Osteoblast (primary cell): ENCODE results near the gene ABO. TPM values are rescaled to one million over a fixed set of nuclear protein-coding genes. Genes with fewer than 3 reads are reported as not detected.
"Not testable (repeated sequence)": the region's sequence is repeated elsewhere in the genome, so short reads cannot be mapped to it uniquely, and the experiment has no call there.

Experiments
- DNase-seq: peaks from one replicate; pipeline ENCODE4 v3.0.0; 2011; ENCODE audit warnings: low spot score, mixed read lengths; ENCODE audit not compliant: insufficient read length; ENCODE audit errors: missing footprints
- H2AFZ ChIP-seq: 2 replicates; pipeline ENCODE4 v1.6.0; 2011; ENCODE audit warnings: mild to moderate bottlenecking, low read length
- H3K27ac ChIP-seq: 2 replicates; pipeline ENCODE4 v1.5.1; 2011; ENCODE audit warnings: mild to moderate bottlenecking, low read depth, low read length, moderate library complexity
- H3K27me3 ChIP-seq: 2 replicates; pipeline ENCODE4 v1.6.0; 2012; ENCODE audit warnings: mild to moderate bottlenecking, control low read depth, inconsistent platforms, low read length, moderate library complexity; ENCODE audit not compliant: insufficient read depth
- H3K36me3 ChIP-seq: 2 replicates; pipeline ENCODE4 v1.5.1; 2011; ENCODE audit warnings: mild to moderate bottlenecking, low read length, control low read depth, moderate library complexity; ENCODE audit not compliant: insufficient read depth
- H3K4me1 ChIP-seq: 2 replicates; pipeline ENCODE4 v1.5.1; 2011; ENCODE audit warnings: mild to moderate bottlenecking, low read length, control low read depth, moderate library complexity; ENCODE audit not compliant: insufficient read depth
- H3K4me2 ChIP-seq: 2 replicates; pipeline ENCODE4 v1.6.0; 2011; ENCODE audit warnings: mild to moderate bottlenecking, low read length; ENCODE audit not compliant: insufficient read depth
- H3K4me3 ChIP-seq: fragments of 200-600 bp; sonication (generic); 3 replicates; pipeline ENCODE4 v1.5.1; 2012; ENCODE audit warnings: mild to moderate bottlenecking, low read length, inconsistent platforms; ENCODE audit not compliant: insufficient read depth
- H3K79me2 ChIP-seq: 2 replicates; pipeline ENCODE4 v1.6.0; 2012; ENCODE audit warnings: mild to moderate bottlenecking, low read length, control low read depth, inconsistent platforms; ENCODE audit not compliant: insufficient read depth
- H3K9me3 ChIP-seq: 2 replicates; pipeline ENCODE4 v1.5.1; 2011; ENCODE audit warnings: low read depth, low read length, control low read depth
- H4K20me1 ChIP-seq: 2 replicates; pipeline ENCODE4 v1.6.0; 2012; ENCODE audit warnings: mild to moderate bottlenecking, low read length, control low read depth; ENCODE audit not compliant: insufficient read depth
- CTCF ChIP-seq: IDR thresholded peaks from 2 replicates; pipeline ENCODE4 v1.5.1; 2011; ENCODE audit warnings: mild to moderate bottlenecking, low read depth, low read length, moderate library complexity; ENCODE audit errors: extremely low read depth
- total RNA-seq: library from RNA; depleted of rRNA; stranded (reverse); fragments of >200 nt; gene quantifications from 2 replicates; pipeline ENCODE4 v1.2.3, GENCODE V29; 2012

ABO gene
- total RNA-seq, 1 donor: not detected

GRCh38 chr9:133273098-133273497 lies 1.9 kb downstream of the ABO start:
- H2AFZ ChIP-seq: no peak overlapping the region
- no peaks in the 10 kb centered on the region for H3K4me1 ChIP-seq
- H3K27ac ChIP-seq: no peak overlapping the region
- no peaks in the 10 kb centered on the region for H3K9me3 ChIP-seq
- no peaks in the 10 kb centered on the region for H3K36me3 ChIP-seq
- peak; percentile 82 for DNase-seq
- no peaks in the 10 kb centered on the region for H3K79me2 ChIP-seq
- no peak overlapping the region for H3K4me3 ChIP-seq
- H4K20me1 ChIP-seq: no peaks in the 10 kb centered on the region
- peaks cover 52% of the 10 kb centered on the region for H3K27me3 ChIP-seq
- no peak overlapping the region for H3K4me2 ChIP-seq
- TF ChIP-seq CTCF: no peak

GRCh38 chr9:133269537-133270362 lies 5.3 kb downstream of the ABO start:
- H3K4me2 ChIP-seq: no peak overlapping the region
- no peaks in the 10 kb centered on the region for H4K20me1 ChIP-seq
- TF ChIP-seq CTCF: no peak
- no peaks in the 10 kb centered on the region for H3K79me2 ChIP-seq
- no peaks in the 10 kb centered on the region for H3K9me3 ChIP-seq
- H3K4me3 ChIP-seq: no peak overlapping the region
- H3K27ac ChIP-seq: no peak overlapping the region
- H3K36me3 ChIP-seq: no peaks in the 10 kb centered on the region
- no peaks in the 10 kb centered on the region for H3K4me1 ChIP-seq
- no peak overlapping the region for H2AFZ ChIP-seq
- peak; percentile 9 for DNase-seq
- peaks cover 32% of the 10 kb centered on the region for H3K27me3 ChIP-seq

- H3K4me1 ChIP-seq, H3K36me3 ChIP-seq, H2AFZ ChIP-seq, DNase-seq, H3K4me3 ChIP-seq, H3K79me2 ChIP-seq, H4K20me1 ChIP-seq, H3K4me2 ChIP-seq, H3K27ac ChIP-seq, H3K9me3 ChIP-seq: not testable (repeated sequence)
- H3K27me3 ChIP-seq: peaks cover 26% of the 10 kb centered on the region
These were observed 5.9 kb downstream of the ABO start for GRCh38 chr9:133269136-133269535.

GRCh38 chr9:133268335-133269056 lies 6.5 kb downstream of the ABO start:
- Histone ChIP-seq H4K20me1 (no peaks in the 10 kb centered on the region), H3K79me2 (no peaks in the 10 kb centered on the region), H2AFZ (no peak overlapping the region), H3K9me3 (no peaks in the 10 kb centered on the region), H3K36me3 (no peaks in the 10 kb centered on the region), H3K27ac (no peak overlapping the region), H3K4me3 (no peak overlapping the region), H3K27me3 (peaks cover 19% of the 10 kb centered on the region), H3K4me1 (no peaks in the 10 kb centered on the region), H3K4me2 (no peak overlapping the region)
- DNase-seq: peak; percentile 51
- TF ChIP-seq CTCF: no peak
